CMK (cell line): ENCODE results near the gene SLC28A1.

Experiments
- DNase-seq: peaks from one replicate; pipeline ENCODE4 v3.0.0-alpha.2; 2010; ENCODE audit warnings: low read depth

The SLC28A1 gene

DNA sequence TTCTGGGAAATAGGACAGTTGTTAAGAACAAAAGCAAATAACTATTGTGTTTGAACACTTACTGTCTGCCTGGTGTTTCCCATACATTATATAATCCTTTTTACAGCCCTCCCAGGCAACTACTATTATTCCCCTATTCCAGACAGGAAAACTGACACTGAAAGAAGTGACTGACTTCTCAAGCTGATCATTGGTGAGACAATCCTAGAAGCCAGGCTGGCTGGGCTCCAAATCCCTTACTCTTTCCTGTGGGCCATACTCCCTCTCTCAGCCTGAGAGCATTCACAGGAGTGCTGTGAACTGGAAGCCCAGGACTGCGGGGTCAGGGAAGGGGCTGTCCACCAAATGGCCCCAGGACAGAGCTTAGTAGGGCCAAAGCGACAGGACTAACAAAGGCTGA lies 58.0 kb downstream of the SLC28A1 start:
- DNase-seq: no peak

DNA sequence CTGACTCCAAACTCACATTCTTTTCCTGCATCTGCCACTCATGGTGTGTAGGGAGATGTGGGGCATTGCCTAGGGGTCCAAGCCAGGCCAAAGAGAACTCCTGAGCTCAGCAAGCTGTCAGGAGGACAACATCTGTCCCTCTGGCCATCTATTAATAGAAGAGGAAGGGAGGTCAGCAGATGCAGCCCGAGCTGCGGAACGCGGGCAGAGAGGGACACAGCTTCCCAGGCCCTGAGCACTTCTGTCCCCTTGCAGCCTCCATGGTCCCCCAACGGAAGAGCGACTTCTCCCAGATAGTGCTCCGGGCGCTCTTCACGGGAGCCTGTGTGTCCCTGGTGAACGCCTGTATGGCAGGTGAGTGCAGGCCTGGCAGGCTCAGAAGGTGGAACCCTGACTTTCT lies 59.8 kb downstream of the SLC28A1 start:
- no peak for DNase-seq

DNA sequence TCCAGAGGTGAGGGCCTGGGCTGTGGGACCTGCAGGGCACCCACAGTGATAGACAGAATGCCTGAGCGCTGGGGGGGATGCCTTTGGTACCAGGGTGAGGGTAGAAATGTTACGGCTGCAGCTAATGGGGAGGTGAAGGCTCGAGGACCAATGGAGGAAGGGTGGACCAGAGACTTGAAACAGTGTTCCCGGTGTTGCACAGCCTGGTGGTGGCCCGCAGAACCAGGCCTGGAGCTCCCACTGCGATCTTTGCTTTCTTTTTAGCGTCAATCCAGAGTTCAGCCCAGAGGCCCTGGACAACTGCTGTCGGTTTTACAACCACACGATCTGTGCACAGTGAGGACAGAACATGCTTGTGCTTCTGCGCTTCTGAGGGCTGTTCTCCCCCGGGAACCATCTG lies 60.4 kb downstream of the SLC28A1 start:
- no peak for DNase-seq

DNA sequence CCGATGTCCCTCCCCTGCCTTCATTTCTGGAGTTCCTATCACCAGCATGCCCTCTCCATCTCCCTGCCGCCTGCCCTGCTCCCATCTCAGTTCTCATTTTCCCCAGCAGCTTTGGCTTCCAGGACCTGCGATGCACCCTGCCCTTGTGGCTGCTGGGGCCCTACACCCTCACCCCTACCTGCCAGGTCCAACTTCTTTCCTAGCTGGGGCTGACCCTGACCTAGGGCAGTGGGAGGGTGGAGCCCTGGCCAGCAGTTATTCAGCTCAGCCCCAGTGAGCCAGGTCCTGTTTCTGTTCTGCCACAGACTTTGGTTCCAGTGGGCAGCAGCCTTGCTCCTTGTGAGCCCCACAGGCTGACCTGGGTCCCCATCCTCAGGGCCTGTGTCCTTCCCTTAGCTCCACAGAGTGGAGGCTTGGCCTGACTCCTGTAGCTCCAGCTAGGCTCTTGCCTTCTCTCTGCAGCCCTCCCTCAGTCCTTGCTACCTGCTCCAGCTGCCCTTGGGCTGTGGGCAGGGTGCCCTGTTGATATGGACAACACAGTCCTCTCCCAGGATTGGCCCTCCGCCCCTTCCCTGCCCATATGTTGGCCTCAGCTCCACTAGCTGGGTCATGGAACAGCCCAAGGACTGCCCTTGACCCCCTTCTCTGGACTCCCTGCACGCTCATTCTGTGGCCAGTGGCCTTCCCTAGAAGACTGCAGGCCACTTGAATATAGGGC lies 62.5 kb downstream of the SLC28A1 start:
- DNase-seq: no peak

DNA sequence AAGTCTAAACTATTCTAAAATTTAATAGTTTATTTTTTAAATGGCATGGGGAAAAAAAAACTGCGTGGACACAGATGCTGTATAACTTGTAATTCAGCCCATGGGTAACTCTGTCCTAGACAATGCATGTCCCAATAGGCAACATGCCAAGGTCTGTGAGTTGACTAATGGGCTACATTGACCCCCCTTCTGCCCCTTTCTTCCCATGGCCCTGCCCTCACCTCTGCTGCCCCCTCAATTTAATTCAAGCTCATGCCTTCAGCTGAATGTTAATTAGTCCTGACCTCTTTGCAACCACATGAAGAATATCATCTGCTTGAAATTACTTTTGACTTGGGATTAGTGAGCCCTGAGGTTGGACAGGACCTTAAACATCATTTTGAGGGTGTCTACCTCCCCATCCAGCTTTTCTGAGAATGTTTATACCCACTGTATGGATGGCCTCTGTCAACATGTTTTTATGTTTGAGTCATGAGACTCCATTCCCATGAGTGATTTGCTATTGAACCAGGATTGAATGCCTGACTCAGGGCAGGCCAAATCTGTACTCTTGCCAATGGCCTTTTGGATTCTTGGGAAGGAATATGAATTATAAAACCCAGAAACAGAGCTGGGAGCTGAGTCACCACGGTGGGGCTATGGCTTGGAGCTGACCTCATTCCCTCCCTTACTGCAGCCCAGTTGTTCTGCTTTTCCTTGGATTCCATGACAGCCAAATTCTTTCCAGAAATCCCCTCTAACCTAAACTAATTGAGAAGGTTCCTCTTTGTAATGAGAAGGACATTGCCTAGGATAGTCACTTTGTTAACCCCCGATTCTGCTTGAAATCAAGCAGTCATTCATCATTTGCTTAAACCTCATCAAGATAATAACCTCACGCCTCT lies 63.7 kb downstream of the SLC28A1 start:
- no peak for DNase-seq

DNA sequence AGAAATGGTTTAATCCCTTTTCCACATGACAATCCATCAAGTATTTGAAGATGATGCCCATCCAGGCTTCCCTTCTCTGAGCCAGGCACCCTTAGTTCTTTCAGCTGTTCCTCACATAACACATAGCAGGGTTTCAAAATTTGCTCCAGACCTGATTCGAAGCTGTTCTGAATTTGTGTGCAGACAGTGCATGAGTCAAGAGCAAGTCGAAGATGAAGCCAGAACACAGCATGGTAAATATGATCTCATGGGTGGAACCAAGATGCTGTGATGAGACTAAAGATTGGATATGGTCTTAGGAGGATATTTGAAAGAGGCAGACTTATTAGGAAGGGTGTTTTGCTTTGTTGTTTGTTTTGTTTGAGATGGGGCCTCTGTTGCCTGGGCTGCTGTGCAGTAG lies 64.6 kb downstream of the SLC28A1 start:
- DNase-seq: no peak

DNA sequence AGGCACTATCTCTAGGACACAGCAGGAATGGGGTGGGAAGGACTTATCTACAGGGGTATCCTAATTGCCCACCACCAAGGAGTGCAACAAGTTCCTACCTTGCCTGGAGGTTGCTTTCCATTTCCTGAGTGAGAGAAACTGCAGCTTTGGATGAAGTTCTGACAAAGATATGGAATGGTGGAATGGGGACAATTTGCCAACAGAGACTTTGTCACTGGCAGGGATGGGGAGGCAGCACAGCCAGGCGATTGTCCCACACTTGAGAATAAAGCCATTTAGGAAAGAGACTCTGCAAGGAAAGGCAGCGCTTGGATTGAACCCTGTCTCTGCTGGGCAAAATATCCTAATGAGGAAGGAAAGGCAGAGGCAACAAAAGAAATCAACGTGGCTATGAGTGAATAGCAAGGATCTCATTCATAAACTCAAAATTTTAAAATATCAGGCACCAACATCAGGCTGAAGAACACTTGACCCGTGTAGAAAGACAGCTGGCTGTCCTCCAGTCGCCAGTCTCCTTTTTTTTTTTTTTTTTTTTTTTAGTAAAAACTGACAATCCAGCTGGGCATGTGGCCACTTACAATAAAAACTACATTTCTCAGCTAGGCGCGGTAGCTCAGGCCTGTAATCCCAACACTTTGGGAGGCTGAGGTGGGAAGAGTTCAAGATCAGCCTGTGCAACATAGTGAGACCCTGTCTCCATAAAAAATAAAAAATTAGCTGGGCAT lies 65.5 kb downstream of the SLC28A1 start:
- no peak for DNase-seq

DNA sequence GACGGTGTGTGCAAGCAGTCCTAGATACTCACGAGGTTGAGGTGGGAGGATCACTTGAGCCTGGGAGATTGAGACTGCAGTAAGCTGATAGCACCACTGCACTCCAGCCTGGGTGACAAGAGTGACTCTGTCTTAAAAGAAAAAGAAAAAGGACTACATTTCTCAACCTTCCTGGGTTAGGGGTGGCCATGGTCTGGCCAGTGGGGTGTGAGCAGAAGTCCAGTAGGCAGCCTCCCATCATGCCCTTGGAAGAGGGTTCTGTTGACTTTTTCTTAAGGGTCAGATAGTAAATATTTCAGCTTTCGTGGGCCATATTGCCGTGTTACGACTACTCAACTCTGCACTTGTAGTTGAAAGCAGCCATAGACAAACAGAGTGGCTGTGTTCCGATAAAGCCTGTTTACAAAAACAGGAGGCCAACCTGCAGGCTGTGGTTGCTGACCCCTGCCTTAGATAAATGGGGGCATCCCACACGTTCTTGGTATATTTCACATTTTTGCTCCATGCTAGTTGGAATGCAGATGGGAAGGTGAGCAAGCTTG lies 66.2 kb downstream of the SLC28A1 start:
- DNase-seq: no peak

DNA sequence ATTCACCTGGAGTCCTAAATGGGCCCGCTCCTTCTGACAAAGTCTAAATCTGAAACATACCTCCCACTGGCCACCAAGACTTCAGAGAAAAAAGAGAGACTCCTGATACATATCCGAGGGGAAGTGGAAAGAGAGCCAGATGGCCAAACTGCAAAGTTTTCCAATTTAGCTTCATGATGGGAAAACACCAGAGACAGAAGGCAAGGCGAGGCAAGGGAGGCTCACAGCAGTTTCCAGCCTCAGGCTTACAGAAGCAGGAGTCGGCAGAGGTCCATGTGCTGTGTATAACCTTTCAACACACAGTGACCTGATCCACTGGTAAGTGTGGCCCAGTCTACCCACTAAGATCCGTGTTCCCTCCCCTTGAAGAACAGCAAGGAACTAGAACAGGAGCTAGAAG lies 67.3 kb downstream of the SLC28A1 start:
- no peak for DNase-seq

DNA sequence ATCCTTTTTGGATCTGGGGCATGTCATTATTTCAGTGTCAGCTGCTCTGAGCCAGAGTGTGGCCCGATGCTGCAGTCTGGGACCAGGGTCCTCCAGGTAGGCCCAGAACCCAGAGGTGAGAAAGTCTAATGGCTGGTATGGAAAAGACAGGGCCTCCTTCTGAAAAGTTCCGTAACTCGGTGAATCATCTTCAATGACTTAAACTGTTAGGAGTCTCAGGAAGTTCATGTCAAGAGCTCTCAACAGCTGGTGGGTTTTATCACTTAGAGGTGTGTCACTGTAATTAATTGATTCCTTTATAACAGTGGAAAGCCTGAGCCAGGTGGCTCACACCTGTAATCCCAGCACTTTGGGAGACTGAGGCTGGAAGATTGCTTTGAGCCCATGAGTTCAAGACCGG lies 68.7 kb downstream of the SLC28A1 start:
- DNase-seq: no peak

DNA sequence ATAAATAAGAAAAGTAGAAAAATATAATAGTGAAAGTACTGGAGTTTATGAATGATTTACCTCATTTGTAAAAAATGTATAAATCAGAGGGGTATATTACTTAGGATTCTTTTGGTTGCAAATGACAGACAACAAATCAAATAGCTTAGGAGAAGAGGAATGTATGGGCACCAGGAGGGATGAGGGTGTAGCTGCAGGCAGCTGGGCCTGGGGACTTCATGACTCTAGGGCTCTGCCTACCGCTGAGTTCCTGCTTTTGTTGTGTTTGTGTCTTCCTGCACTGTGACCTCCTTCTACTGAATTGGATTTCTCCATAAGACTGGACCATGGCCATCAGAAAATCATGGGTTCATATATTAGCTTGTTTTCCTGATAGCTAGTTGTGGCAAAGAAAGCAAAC lies 69.3 kb downstream of the SLC28A1 start:
- no peak for DNase-seq

DNA sequence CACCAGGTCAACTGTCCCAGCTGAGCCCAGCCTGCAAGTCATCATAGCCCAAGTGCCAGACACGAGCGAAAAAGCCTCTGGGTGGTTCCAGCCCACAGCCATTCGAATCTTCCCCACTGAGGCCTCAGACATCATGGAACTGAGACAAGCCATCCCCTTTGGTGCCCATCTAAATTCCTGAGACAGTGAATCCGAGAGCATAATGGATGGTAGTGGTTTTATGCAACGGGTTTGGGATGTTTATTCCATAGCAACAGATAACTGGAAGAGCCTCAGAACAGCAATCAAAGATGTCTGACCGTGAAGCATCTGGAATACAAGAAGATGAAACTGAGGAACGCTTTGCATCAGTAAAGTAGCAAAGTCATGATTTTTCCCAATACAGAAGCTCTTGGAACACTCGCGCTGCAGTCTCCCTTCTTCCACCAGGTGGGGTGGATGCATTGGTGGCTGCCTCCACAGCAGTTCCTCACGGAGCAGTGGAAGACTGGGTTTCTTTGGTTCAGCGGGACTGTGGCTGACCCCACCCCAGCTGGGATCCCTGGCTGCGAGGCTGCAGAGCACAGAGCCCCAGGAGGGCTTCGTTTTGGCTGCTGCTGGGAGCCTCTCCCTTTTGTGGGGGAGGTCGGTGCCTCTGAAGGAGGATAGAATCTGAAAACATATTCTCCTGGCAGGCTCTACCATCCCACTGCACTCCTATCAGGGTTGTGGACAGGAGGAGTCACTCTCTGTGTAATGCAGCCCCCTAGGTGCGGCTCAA lies 70.8 kb downstream of the SLC28A1 start:
- no peak for DNase-seq

DNA sequence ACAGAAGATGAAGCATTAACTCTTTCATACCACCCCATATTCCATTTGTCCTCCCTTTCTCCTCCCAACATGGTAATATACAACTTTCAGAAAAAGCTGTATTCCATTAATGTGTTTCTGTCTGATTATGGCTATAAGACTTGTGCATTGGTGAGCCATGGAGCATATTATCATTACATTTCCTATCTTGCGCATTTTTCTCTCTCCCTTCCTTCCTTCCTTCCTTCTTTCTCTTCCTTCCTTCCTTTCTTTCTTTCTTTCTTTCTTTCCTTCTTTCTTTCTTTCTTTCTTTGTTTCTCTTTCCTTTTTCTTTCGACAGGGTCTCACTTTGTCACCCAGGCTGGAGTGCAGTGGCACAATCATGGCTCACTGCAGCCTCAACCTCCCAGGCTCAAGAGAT lies 71.7 kb downstream of the SLC28A1 start:
- no peak for DNase-seq

DNA sequence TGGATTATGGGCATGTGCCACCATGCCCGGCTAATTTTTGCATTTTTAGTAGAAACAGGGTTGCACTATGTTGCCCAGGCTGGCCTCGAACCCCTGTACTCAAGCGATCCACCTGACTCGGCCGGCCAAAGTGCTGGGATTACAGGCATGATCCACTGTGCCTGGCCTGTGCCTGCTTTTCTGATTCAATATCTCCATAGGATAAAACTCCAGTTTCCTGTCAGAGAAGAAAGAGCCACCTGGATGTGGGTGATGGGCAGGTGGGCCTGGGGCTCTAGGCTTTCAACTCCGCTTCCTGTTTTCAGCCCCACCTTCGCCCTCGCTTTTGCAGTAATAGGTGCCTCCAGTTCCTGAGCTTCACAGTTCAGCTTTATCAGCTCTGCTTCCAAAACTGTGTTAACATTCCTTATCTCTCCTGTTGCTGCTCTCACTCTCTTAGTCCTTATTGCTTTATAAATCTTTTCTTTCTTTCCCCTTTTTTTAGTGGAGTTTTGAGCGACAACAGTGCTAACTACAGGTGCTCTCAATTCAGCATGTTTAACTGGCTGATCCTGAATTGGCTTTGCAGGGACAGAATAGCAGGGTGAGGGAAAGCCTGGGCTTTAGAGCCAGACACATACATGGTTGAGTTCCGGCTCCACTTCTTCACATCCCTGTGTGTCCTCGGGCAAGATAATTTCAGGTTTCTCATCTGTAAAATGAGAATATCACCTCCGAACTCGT lies 76.1 kb downstream of the SLC28A1 start:
- no peak for DNase-seq

DNA sequence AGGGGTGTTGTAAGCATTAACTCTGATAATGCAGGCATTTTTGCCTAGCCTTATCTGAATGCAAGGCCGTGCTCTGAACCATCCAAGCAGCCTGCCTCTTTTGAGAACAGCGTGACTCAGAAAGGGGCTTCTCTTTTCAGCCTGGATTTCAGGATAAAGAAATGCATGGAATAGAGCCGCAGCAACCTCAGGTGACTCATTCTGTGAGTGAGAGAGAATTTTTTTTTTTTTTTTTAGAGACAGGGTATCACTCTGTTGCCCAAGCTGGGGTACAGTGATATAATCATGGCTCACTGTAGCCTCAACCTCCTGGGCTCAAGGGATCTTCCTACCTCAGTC lies 76.6 kb downstream of the SLC28A1 start:
- DNase-seq: no peak

DNA sequence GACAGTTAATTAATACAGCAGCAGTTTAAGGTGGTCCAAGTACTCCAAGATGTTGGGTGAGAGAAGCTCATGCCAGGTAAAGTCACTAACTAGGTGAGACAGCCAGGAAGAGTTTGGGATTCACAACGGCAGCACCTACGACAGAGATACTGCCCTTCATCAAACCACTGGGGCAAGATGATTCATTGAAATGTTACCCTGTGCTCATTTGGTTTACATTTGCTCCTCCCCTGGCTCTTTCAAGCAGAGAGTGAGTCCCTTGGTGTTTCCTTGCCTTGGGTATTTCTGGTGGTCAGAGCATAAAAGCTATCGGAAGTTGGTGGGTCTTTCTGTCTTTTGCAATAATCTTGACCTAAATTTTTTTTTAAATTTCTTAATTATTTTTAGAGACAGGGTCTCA lies 77.2 kb downstream of the SLC28A1 start:
- DNase-seq: no peak

DNA sequence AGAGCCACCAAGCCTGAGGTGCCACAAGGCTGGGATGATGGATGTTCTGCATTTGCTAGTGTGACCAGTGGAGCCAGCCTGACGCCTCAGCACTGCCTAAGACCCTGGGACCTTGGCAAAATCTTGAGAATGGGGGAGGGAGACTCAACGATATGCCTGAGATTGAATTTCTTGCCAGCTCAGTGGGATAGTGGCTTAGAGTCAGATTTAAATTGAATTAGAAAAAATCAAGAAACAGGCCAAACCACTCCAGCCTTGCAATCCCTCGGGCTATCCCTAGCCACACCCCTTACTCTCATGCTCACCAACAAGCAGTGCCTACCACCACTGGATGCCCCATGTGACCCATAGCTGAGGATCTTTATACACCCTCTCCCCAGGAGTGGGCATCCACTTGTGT lies 78.5 kb downstream of the SLC28A1 start:
- no peak for DNase-seq

DNA sequence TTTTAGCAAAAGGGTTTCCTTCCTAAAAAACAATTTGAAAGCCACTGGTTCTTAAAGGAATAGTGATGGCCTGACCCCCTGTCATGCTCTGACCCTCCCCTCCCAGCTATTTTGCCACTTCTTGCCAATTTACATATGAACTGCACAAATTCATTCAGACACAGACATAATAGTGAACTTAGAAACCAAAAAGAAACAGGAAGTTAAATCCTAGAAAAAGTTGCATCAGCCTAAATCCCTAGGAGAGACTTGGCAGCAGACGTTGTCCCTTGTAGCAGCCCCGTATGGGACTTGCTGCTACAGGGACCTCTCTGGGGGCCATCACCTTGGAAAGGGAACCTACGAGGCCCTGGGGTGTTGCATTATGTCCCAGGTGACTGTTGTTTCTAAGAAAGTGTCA lies 82.9 kb downstream of the SLC28A1 start:
- no peak for DNase-seq

DNA sequence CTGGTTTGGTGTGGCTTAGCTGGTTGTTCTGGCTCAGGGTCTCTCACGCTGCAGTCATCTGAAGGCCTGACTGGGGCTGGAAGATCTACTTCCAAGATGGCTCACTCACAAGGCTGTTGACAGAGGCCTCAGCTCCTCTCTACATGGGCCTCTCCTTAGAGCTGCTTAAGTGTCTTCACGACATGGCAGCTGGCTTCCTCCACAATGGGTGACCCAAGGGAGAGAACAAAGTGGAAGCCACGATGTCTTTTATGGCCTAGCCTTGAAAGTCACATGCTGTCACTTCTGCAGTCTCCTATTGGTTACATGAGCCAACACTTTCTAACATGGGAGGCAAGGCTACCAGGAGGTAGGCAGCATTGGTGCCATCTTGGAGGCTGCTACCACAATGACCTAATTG lies 83.8 kb downstream of the SLC28A1 start:
- no peak for DNase-seq

DNA sequence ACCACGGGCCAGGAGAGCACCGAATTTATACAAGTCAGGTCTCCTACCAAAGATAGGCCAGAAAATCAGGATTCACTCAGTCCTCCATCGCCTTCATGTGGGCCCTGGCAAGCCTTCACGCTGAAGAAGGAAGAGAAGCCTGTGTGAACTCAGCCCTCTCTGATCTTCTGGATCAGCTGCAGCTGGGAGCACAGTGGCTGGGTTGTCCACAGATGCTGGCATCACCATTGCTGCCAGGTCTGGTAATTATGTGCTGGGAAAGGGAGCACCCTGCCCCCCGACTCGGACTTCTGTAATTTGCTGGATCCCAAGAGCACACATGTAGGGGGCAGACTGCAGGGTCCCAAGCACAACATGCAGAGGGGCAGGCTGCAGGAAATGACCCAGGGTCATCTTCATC lies 84.8 kb downstream of the SLC28A1 start:
- no peak for DNase-seq

DNA sequence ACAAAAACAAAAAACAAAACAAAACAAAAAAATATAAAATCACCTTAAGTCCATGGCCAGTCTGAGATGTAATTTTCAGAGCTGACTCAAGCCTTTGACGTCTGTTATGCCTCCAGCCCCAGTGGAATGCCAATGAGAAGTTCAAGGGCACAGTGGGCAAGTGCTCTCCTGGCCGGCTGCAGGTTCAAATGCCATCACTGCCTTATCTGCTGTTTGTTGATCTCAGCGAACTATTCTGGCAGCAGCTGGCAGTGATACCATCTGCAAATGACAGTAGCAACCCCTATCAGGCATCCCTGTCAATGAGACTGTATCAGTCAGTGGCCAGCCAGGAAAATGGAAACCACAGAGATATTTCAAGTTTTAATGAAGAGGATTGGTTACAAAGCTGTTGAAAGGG lies 86.4 kb downstream of the SLC28A1 start:
- no peak for DNase-seq
